Stomach (tissue), 4 donors: ENCODE measurements around the gene ZDHHC3.

Experiments used
- EP300 ChIP-seq: sonication (generic); formaldehyde crosslinking; IDR thresholded peaks from one replicate; pipeline ENCODE4 v1.6.1; 2017; ENCODE audit warnings: antibody characterized with exemption
- POLR2A ChIP-seq, 4 donors: fragments of 450-650 bp; IDR thresholded peaks; one replicate each; pipeline ENCODE4 v1.6.1; 2016; ENCODE audit warnings: antibody characterized with exemption in 4 of 4, control low read depth in 2 of 4, mild to moderate bottlenecking in 1 of 4, moderate library complexity in 1 of 4
- POLR2AphosphoS5 ChIP-seq, 3 donors: sonication (generic); formaldehyde crosslinking; IDR thresholded peaks; one replicate each; pipeline ENCODE4 v1.6.1; 2016; ENCODE audit warnings: antibody characterized with exemption in 3 of 3
- TF ChIP-seq, protein P1 (sequence below), 7 experiments: fragments of 450-650 bp in 4 of 7; fragments of 200-600 bp in 3 of 7; sonication (generic) in 3 of 7; IDR thresholded peaks; one replicate each; pipeline ENCODE4 v1.5.1; 2016 to 2019; ENCODE audit warnings: antibody characterized with exemption in 7 of 7, control low read depth in 2 of 7, mild to moderate bottlenecking in 1 of 7

DNA sequence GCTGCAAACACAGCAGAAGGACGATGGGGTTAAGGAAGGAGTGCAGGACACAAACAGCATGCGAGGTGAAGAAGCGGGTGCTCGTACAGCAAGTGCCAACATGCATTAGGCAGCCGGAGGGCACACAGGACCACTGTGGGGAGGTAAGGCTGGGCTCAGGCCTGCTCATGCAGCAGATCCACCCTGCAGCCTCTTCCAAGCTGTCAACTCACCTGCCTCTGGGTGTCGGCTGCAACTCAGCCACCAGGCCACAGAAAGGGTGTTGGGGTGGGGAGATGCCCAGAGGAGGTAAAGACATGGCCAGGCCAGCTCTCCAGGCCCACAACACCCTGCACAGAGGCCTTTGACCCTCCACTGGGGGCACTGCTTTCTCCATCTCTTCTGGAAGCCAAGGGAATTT, 57.4 kb downstream of the ZDHHC3 start:
- TF ChIP-seq, protein P1, sequence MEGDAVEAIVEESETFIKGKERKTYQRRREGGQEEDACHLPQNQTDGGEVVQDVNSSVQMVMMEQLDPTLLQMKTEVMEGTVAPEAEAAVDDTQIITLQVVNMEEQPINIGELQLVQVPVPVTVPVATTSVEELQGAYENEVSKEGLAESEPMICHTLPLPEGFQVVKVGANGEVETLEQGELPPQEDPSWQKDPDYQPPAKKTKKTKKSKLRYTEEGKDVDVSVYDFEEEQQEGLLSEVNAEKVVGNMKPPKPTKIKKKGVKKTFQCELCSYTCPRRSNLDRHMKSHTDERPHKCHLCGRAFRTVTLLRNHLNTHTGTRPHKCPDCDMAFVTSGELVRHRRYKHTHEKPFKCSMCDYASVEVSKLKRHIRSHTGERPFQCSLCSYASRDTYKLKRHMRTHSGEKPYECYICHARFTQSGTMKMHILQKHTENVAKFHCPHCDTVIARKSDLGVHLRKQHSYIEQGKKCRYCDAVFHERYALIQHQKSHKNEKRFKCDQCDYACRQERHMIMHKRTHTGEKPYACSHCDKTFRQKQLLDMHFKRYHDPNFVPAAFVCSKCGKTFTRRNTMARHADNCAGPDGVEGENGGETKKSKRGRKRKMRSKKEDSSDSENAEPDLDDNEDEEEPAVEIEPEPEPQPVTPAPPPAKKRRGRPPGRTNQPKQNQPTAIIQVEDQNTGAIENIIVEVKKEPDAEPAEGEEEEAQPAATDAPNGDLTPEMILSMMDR (IDR thresholded peaks at IDR 0.05), result no peak
- TF ChIP-seq POLR2A (IDR thresholded peaks at IDR 0.05) (no peak), POLR2AphosphoS5 (IDR thresholded peaks at IDR 0.05) (no peak), EP300 (no peak)
